SK-N-SH (cell line): ENCODE data around the gene DRD2. TPM values are rescaled to one million over a fixed set of nuclear protein-coding genes. Genes with fewer than 3 reads are reported as not detected.

Experiments used
- CTCF ChIA-PET: fragments of 300-600, 350-600 bp; formaldehyde crosslinking; extraction: SDS; loops from one replicate; lab custom pipeline; 2021; lab: Yijun Ruan, JAX
- POLR2A ChIA-PET: fragments of 350-600 bp; sonication (Branson Sonifier 250); formaldehyde crosslinking; extraction: SDS; loops from one replicate; lab custom pipeline; 2020; ENCODE audit warnings: antibody characterized with exemption, inconsistent platforms; lab: Yijun Ruan, JAX
- DNase-seq: peaks from one replicate; pipeline ENCODE4 v3.0.0; 2012
- H2AFZ ChIP-seq: fragments of 200-600 bp; sonication (generic); 2 replicates; pipeline ENCODE4 v1.8.1; 2016; ENCODE audit warnings: antibody characterized with exemption, mild to moderate bottlenecking, low read depth
- H3F3A ChIP-seq: fragments of 200-600 bp; sonication (generic); replicated peaks from 2 replicates; pipeline ENCODE3; 2016; ENCODE audit warnings: antibody characterized with exemption, mild to moderate bottlenecking; ENCODE audit not compliant: insufficient read depth
- H3K27ac ChIP-seq, 2 experiments: fragments of 200-500 bp in 1 of 2; fragments of 200-600 bp in 1 of 2; sonication (Bioruptor generic) in 1 of 2; sonication (generic), shearing (Covaris generic) in 1 of 2; 2 replicates each; pipeline versions ENCODE4 v1.5.1 to v1.6.1; 2014 to 2016; ENCODE audit warnings: low read depth in 2 of 2, inconsistent platforms in 1 of 2, low read length in 1 of 2, mild to moderate bottlenecking in 1 of 2, mixed read lengths in 1 of 2
- H3K27me3 ChIP-seq: fragments of 200-600 bp; sonication (generic), shearing (Covaris generic); 2 replicates; pipeline ENCODE4 v1.6.1; 2016; ENCODE audit warnings: mixed run types; ENCODE audit not compliant: insufficient read depth
- H3K36me3 ChIP-seq, 2 experiments: fragments of 200-500 bp in 1 of 2; fragments of 200-600 bp in 1 of 2; sonication (Bioruptor generic) in 1 of 2; sonication (generic) in 1 of 2; replicated peaks in 1 of 2; 2 replicates each; pipeline versions ENCODE3 to v1.5.1; 2014 to 2016; ENCODE audit warnings: low read length in 1 of 2, mild to moderate bottlenecking in 1 of 2; ENCODE audit not compliant: insufficient read depth in 2 of 2, control insufficient read depth in 1 of 2
- H3K4me1 ChIP-seq, 2 experiments: fragments of 200-500 bp in 1 of 2; fragments of 200-600 bp in 1 of 2; sonication (Bioruptor generic) in 1 of 2; sonication (generic), shearing (Covaris generic) in 1 of 2; 2 replicates each; pipeline versions ENCODE4 v1.5.1 to v1.6.1; 2014 to 2016; ENCODE audit warnings: low read depth in 1 of 2, low read length in 1 of 2, mixed run types in 1 of 2; ENCODE audit not compliant: insufficient read depth in 2 of 2, control insufficient read depth in 1 of 2
- H3K4me2 ChIP-seq: fragments of 200-600 bp; sonication (generic), shearing (Covaris generic); 2 replicates; pipeline ENCODE4 v1.6.1; 2017; ENCODE audit warnings: mixed run types
- H3K4me3 ChIP-seq, 2 experiments: fragments of 200-500 bp in 1 of 2; fragments of 200-600 bp in 1 of 2; sonication (Bioruptor generic) in 1 of 2; sonication (generic), shearing (Covaris generic) in 1 of 2; 2 replicates each; pipeline versions ENCODE4 v1.5.1 to v1.8.1; 2014 to 2016; ENCODE audit warnings: low read depth in 2 of 2, inconsistent platforms in 1 of 2, low read length in 1 of 2, mild to moderate bottlenecking in 1 of 2, mixed read lengths in 1 of 2, moderate library complexity in 1 of 2
- H3K79me2 ChIP-seq: fragments of 200-600 bp; sonication (generic); 2 replicates; pipeline ENCODE4 v1.8.1; 2017; ENCODE audit warnings: mild to moderate bottlenecking; ENCODE audit not compliant: insufficient read depth
- H3K9ac ChIP-seq: fragments of 200-600 bp; sonication (generic); 2 replicates; pipeline ENCODE4 v1.6.1; 2017; ENCODE audit warnings: mixed run types
- H3K9me2 ChIP-seq: fragments of 200-600 bp; sonication (generic); 2 replicates; pipeline ENCODE4 v1.6.1; 2017; ENCODE audit warnings: mixed run types
- H3K9me3 ChIP-seq: fragments of 200-600 bp; sonication (generic); 2 replicates; pipeline ENCODE4 v1.6.1; 2017; ENCODE audit warnings: mixed run types, mild to moderate bottlenecking, moderate library complexity
- H4K20me1 ChIP-seq: fragments of 200-600 bp; sonication (generic); 2 replicates; pipeline ENCODE4 v1.6.1; 2017; ENCODE audit warnings: mild to moderate bottlenecking, mixed run types; ENCODE audit not compliant: insufficient read depth
- EZH2phosphoT487 ChIP-seq: fragments of 200-600 bp; sonication (generic); IDR thresholded peaks from 2 replicates; pipeline ENCODE4 v1.6.1; 2017; ENCODE audit warnings: low read depth, mixed run types, mild to moderate bottlenecking, antibody characterized with exemption, moderate library complexity, borderline replicate concordance
- FOSL2 ChIP-seq: IDR thresholded peaks from 2 replicates; pipeline ENCODE4 v1.4.0; 2012; ENCODE audit warnings: low read depth, mild to moderate bottlenecking, moderate library complexity, borderline replicate concordance
- FOXM1 ChIP-seq: IDR thresholded peaks from 2 replicates; pipeline ENCODE4 v1.4.0; 2012; ENCODE audit warnings: low read depth, mild to moderate bottlenecking
- NFIC ChIP-seq: IDR thresholded peaks from 2 replicates; pipeline ENCODE4 v1.4.0; 2012; ENCODE audit warnings: borderline replicate concordance
- POLR2AphosphoS5 ChIP-seq: IDR thresholded peaks from 2 replicates; pipeline ENCODE4 v1.6.1; 2012; ENCODE audit warnings: low read depth, low read length
- SIN3A ChIP-seq: IDR thresholded peaks from 2 replicates; pipeline ENCODE4 v1.6.1; 2012; ENCODE audit warnings: low read depth, mild to moderate bottlenecking, low read length, moderate library complexity, borderline replicate concordance
- SMC3 ChIP-seq: IDR thresholded peaks from 2 replicates; pipeline ENCODE4 v1.6.1; 2012; ENCODE audit warnings: low read depth, low read length, improper control_type of control experiment
- TEAD4 ChIP-seq: IDR thresholded peaks from 2 replicates; pipeline ENCODE4 v1.4.0; 2012; ENCODE audit warnings: mild to moderate bottlenecking, borderline replicate concordance; ENCODE audit not compliant: insufficient read depth
- WGBS: methylation state at CpG from one replicate; pipeline ENCODE4 v1.1.6; 2017; ENCODE audit warnings: low lambda C conversion rate; 5-methylcytosine and 5-hydroxymethylcytosine counted together
- polyA plus RNA-seq, 3 experiments: library from polyadenylated mRNA; depleted of rRNA; stranded (reverse); fragments of >200 nt; gene quantifications; 2 replicates each; pipeline ENCODE4 v1.2.3, GENCODE V29; 2012
- TF ChIP-seq, protein P1 (sequence below): fragments of 150-350 bp; IDR thresholded peaks from 2 replicates; pipeline ENCODE4 v1.6.1; 2016; ENCODE audit warnings: mild to moderate bottlenecking, low read depth, low read length
- TF ChIP-seq, protein P2 (sequence below): IDR thresholded peaks from 2 replicates; pipeline ENCODE4 v1.6.1; 2012; ENCODE audit warnings: mild to moderate bottlenecking, low read depth, low read length, moderate library complexity
- TF ChIP-seq, protein P3 (sequence below): IDR thresholded peaks from 2 replicates; pipeline ENCODE4 v1.4.0; 2012; ENCODE audit warnings: low read depth, borderline replicate concordance

DRD2 gene
- polyA plus RNA-seq, 1 of the 3 experiments (the other 2 are of a cell fraction) = 0.10 TPM

DNA sequence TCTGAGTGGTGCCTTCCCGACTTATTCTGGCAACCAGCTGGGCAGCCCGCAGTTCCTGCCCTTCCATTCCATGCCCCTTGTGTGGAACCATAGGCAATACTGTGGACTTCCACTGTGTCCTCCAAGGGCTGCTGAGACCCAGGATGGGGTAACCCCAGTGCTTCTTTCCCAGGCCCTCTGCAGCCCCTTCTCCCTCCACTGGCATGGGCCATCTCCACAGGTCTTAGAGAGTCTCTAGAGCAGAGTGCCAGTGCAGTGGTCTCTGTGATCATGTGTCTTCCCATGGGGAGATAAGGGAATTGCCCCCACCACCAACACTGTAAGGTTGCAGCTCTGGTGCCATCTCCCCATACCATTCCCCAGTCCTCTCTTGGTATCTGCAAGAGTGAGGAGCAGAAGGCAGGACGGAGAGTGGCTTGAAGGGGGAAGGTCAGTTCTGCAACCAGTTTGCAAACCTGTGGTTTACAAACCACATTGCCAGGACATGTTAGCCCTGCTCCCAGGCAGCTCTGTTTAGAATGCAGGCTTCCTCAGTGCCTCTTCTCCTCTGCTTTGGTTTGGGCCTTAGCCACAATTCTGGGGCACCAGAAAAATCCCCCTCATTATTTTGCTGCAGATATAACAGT is 20.9 kb upstream of the DRD2 start:
- no peaks in the 10 kb centered on the region for H3K36me3 ChIP-seq
- ChIA-PET CTCF (interaction anchor here (1.1 to 2.2 kb wide), 3 partner anchors 19 to 246 kb away, joined by 3 to 7 read pairs (median 3); partner anchors contain the start of gene DRD2), POLR2A (interaction anchor here (0.6 kb wide), 1 partner anchor 95 kb away, joined by 3 read pairs; no protein-coding TSS in a partner anchor)
- H3F3A ChIP-seq = no peaks in the 10 kb centered on the region
- no peak overlapping the region for H3K4me3 ChIP-seq
- no peak for DNase-seq
- no peak for TF ChIP-seq NFIC
- TF ChIP-seq TEAD4 = no peak
- no peak for TF ChIP-seq EZH2phosphoT487
- TF ChIP-seq, protein P1, sequence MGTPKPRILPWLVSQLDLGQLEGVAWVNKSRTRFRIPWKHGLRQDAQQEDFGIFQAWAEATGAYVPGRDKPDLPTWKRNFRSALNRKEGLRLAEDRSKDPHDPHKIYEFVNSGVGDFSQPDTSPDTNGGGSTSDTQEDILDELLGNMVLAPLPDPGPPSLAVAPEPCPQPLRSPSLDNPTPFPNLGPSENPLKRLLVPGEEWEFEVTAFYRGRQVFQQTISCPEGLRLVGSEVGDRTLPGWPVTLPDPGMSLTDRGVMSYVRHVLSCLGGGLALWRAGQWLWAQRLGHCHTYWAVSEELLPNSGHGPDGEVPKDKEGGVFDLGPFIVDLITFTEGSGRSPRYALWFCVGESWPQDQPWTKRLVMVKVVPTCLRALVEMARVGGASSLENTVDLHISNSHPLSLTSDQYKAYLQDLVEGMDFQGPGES = no peak
- TF ChIP-seq SMC3 = no peak
- TF ChIP-seq FOSL2 = no peak
- no peak for TF ChIP-seq POLR2AphosphoS5
- no peak for TF ChIP-seq SIN3A
- TF ChIP-seq, protein P2, sequence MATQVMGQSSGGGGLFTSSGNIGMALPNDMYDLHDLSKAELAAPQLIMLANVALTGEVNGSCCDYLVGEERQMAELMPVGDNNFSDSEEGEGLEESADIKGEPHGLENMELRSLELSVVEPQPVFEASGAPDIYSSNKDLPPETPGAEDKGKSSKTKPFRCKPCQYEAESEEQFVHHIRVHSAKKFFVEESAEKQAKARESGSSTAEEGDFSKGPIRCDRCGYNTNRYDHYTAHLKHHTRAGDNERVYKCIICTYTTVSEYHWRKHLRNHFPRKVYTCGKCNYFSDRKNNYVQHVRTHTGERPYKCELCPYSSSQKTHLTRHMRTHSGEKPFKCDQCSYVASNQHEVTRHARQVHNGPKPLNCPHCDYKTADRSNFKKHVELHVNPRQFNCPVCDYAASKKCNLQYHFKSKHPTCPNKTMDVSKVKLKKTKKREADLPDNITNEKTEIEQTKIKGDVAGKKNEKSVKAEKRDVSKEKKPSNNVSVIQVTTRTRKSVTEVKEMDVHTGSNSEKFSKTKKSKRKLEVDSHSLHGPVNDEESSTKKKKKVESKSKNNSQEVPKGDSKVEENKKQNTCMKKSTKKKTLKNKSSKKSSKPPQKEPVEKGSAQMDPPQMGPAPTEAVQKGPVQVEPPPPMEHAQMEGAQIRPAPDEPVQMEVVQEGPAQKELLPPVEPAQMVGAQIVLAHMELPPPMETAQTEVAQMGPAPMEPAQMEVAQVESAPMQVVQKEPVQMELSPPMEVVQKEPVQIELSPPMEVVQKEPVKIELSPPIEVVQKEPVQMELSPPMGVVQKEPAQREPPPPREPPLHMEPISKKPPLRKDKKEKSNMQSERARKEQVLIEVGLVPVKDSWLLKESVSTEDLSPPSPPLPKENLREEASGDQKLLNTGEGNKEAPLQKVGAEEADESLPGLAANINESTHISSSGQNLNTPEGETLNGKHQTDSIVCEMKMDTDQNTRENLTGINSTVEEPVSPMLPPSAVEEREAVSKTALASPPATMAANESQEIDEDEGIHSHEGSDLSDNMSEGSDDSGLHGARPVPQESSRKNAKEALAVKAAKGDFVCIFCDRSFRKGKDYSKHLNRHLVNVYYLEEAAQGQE = no peak
- TF ChIP-seq FOXM1 = no peak
- TF ChIP-seq, protein P3, sequence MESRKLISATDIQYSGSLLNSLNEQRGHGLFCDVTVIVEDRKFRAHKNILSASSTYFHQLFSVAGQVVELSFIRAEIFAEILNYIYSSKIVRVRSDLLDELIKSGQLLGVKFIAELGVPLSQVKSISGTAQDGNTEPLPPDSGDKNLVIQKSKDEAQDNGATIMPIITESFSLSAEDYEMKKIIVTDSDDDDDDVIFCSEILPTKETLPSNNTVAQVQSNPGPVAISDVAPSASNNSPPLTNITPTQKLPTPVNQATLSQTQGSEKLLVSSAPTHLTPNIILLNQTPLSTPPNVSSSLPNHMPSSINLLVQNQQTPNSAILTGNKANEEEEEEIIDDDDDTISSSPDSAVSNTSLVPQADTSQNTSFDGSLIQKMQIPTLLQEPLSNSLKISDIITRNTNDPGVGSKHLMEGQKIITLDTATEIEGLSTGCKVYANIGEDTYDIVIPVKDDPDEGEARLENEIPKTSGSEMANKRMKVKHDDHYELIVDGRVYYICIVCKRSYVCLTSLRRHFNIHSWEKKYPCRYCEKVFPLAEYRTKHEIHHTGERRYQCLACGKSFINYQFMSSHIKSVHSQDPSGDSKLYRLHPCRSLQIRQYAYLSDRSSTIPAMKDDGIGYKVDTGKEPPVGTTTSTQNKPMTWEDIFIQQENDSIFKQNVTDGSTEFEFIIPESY = no peak
- H3K79me2 ChIP-seq = no peaks in the 10 kb centered on the region
- no peak overlapping the region for H3K9ac ChIP-seq
- WGBS = 34% methylated on average over 3 of the region's 3 CpGs
- H2AFZ ChIP-seq = no peak overlapping the region
- no peaks in the 10 kb centered on the region for H3K27me3 ChIP-seq
- H3K27ac ChIP-seq = no peak overlapping the region
- H4K20me1 ChIP-seq = no peaks in the 10 kb centered on the region
- peaks cover 0 to 8% of the 10 kb centered on the region in 2 experiments; a peak in 1 of 4 replicates for H3K4me1 ChIP-seq
- H3K9me2 ChIP-seq = no peaks in the 10 kb centered on the region
- H3K9me3 ChIP-seq = no peaks in the 10 kb centered on the region
- no peak overlapping the region for H3K4me2 ChIP-seq
